ENCODE data around the gene PPM1A.

PPM1A gene

GRCh38 chr14:60249321-60250256, 568 bp downstream of the PPM1A start:
- peak overlapping the region; percentile 80 for H3K4me3 ChIP-seq (ENCODE audit: low read depth, low read length)
- no peak for TF ChIP-seq CTCF (IDR thresholded peaks at IDR 0.05; ENCODE audit: low read depth, low read length)

GRCh38 chr14:60250257-60251035, 1.4 kb downstream of the PPM1A start:
- TF ChIP-seq CTCF (IDR thresholded peaks at IDR 0.05; ENCODE audit: low read depth, low read length) = no peak
- H3K4me3 ChIP-seq (ENCODE audit: low read depth, low read length) = peak overlapping the region; percentile 80

- no peak for TF ChIP-seq CTCF (IDR thresholded peaks at IDR 0.05; ENCODE audit: low read depth, low read length)
- H3K4me3 ChIP-seq (ENCODE audit: low read depth, low read length) = no peak overlapping the region
These were observed 2.9 kb downstream of the PPM1A start for GRCh38 chr14:60251877-60252276.

DNA sequence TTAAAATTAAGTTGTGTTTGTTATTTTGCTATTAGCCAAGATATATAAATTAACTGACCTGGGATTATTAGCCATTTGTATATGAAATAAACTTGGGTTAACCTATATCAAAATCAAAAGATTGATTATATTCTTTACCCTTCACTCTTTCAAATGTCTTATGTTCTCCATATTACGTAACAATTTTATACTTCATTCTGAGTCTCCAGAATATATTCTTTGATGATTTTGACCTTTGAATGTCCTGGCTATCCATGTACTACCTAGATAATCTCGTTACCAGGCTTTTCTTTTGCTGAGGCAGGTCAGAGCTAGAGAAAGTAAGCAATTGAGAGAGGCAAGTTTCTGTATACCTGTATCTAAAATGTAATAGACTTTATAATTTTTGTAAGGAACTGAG, 3.6 kb downstream of the PPM1A start:
- TF ChIP-seq CTCF (IDR thresholded peaks at IDR 0.05; ENCODE audit: low read depth, low read length) = no peak

DNA sequence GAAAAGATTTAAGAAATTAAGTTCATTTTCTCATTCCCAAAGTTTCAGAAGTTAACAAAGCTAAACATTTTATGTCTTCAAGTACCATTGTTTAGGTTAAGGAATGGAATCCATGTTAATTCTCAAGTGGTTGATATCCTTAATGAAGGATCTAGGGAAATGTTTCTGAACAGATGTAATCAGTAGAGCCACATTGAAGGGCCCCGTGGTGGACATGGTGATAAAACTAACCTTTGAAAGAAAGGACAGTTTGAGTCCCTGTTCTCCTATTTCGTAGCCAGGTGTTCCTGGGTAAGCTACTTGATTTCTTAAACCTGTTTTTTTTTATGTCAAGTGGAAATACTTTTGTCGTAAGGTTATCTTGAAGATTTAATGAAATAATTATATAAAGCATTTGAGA, 4.6 kb downstream of the PPM1A start:
- no peak overlapping the region for H3K4me3 ChIP-seq (ENCODE audit: low read depth, low read length)
- TF ChIP-seq CTCF (IDR thresholded peaks at IDR 0.05; ENCODE audit: low read depth, low read length) = no peak

More for the DNA sequence above, 3.6 kb downstream of the PPM1A start:
- no peak overlapping the region for H3K4me3 ChIP-seq (ENCODE audit: low read depth, low read length)

DNA sequence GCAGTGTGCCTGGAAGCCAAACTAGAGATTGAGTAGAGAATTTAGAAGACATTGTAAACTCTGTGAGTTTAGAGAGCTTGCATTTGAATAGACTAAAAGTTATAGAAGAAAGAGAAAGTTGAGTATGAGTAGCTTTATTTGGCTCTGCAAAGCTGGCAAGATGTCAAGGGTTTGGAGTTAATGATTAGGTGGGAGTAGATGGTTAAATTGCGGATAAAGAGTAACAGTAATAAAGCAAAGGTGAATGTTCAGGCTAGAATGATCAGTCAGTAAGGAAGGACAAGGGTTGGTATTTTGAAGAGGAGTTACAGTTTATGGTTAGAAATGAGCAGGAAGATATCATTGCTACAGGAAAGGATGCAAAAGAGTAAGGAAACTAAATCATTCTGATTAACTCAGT, 5.2 kb downstream of the PPM1A start:
- TF ChIP-seq CTCF (IDR thresholded peaks at IDR 0.05; ENCODE audit: low read depth, low read length) = no peak
- H3K4me3 ChIP-seq (ENCODE audit: low read depth, low read length) = no peak overlapping the region

DNA sequence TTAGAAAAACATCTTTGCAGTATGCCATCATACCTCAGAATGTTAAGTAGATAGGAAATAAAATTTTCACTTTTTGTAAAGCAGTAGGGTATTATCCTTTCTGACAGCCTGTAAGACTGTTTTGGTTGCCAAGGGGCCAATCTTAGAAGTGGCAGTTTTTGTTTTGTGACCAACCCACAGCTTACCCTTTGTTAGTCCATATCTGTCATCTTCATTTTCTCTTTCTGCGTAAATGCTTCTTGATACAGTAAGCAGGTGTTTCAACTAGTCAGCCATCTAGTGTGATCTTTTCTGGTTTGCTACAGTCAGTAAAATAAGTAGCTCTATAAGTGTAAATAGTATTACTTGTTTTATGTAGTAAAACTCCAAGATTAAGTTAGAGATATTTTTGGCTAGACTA, 8.8 kb downstream of the PPM1A start:
- no peak for TF ChIP-seq CTCF (IDR thresholded peaks at IDR 0.05; ENCODE audit: low read depth, low read length)
- H3K4me3 ChIP-seq (ENCODE audit: low read depth, low read length) = no peak overlapping the region

All from WI38 (cell line).